Measurements from ENCODE around the gene TMEM150C.

The TMEM150C gene

DNA sequence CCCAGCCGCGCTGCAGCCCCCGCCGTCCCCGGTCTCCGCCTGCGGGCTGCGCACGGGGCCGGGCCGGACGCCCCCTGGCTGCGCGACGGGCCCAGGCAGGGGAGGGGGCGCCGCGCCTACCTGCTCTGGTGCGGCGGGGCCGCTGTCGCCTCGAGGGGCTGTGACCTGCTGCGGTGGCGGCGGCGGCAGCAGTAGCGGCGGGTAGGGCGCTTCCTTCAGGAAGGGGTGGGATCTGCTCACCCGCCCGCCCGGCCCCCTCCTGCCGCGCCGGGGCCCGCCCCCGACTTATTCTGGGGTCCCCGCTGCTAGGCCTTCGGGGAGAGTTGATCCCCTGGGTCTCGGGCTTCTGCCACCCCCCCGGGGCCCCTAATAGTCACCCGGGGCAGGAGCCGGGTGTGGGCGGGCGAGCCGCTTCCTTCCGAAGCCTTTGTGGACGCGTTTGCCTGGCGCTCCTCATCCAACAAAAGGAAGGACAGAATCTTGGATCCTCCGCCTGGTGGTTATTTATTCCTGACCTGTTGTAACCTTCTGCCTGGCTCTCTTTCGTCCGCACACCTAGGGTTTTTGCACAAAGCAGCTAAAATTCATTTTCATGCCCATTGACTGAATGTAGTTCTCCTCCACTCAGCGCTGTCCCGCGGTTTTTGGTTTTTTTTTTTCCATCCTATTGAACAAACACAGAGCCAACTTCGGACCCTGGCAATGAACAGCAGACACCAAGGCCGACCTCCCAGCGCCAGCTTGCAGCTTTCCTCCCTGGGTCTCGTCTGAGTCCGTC lies at the start of gene TMEM150C:
TSS of gene TMEM150C (minus strand) at position 203 of the 778 bp plus-strand sequence. CDS start 57,331 bp downstream, outside the sequence.
- Mint-ChIP-seq H3K4me3 (peak within 1 kb of the TSS; percentile 90 to 96 (median 93)), H3K27me3 (ENCODE audit: low read depth) (peaks cover 51% of the 10 kb centered on the region), H3K9me3 (peaks cover 4% of the 10 kb centered on the region), H3K36me3 (ENCODE audit: low read depth) (no peaks in the 10 kb centered on the region), H3K27ac (peak within 1 kb of the TSS; percentile 40 to 82 (median 65)), H3K4me1 (peaks cover 15% of the 10 kb centered on the region)
- TF ChIP-seq CTCF (IDR thresholded peaks at IDR 0.05; ENCODE audit: unreplicated experiment in 3 of 3): peak; percentile 24 to 51 (median 36)

- Mint-ChIP-seq H3K27me3 (ENCODE audit: low read depth) (peaks cover 5% of the 10 kb centered on the region), H3K36me3 (ENCODE audit: low read depth) (no peaks in the 10 kb centered on the region), H3K9me3 (no peaks in the 10 kb centered on the region)
These were observed 49.7 kb upstream of the TMEM150C start for GRCh38 chr4:82611527-82611926.

DNA sequence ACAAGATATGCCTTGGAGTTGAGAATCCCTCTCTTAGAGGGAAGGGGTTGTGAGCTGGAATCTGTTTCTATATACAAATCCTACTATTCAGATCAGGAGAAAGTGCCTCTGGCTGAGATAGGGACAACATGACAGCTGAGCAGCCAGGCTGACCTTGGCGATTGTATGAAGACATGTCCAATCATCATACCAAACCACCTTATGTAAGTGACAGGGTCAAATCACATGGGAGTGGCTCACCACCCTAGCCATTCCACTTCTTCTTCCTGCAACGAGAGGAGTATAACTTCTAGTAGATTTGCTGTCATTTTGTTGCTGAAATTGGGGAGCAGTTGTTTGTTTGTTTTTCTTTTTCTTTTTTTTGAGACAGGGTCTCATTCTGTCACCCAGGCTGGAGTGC lies 48.3 kb upstream of the TMEM150C start:
- H3K27me3 Mint-ChIP-seq (ENCODE audit: low read depth): peaks cover 5% of the 10 kb centered on the region
- no peaks in the 10 kb centered on the region for H3K4me1 Mint-ChIP-seq
- TF ChIP-seq CTCF (IDR thresholded peaks at IDR 0.05; ENCODE audit: unreplicated experiment in 3 of 3): no peak
- H3K36me3 Mint-ChIP-seq (ENCODE audit: low read depth): no peaks in the 10 kb centered on the region
- H3K4me3 Mint-ChIP-seq: no peak overlapping the region
- no peaks in the 10 kb centered on the region for H3K9me3 Mint-ChIP-seq
- H3K27ac Mint-ChIP-seq: no peak overlapping the region

More at GRCh38 chr4:82611527-82611926, 49.7 kb upstream of the TMEM150C start:
- TF ChIP-seq CTCF (IDR thresholded peaks at IDR 0.05; ENCODE audit: unreplicated experiment in 3 of 3): no peak
- Mint-ChIP-seq H3K4me3 (no peak overlapping the region), H3K27ac (no peak overlapping the region), H3K4me1 (no peaks in the 10 kb centered on the region)

DNA sequence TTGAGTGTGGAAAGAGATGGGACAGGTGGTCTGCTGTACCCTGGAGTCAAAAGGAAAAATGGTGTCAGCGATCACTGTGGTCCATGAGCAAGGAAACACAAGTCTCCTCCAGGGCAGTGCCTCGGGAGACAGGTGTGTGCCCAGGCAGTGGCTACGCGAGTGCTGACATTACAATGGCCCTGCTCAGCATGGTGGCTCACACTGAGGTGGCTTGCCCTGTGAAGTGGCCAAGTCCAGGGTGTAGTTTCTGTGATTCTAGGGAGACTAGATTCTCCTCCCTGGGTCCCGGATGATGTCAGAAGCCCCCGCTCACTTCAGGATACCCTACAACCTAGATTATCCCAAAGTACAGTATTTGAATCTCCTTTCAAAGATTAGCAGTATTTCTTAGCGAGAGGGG lies 44.8 kb upstream of the TMEM150C start:
- no peak overlapping the region for H3K4me3 Mint-ChIP-seq
- no peaks in the 10 kb centered on the region for H3K4me1 Mint-ChIP-seq

GRCh38 chr4:82604522-82604921 lies 42.7 kb upstream of the TMEM150C start:
- Mint-ChIP-seq H3K4me3 (no peak overlapping the region), H3K9me3 (no peaks in the 10 kb centered on the region), H3K4me1 (no peaks in the 10 kb centered on the region), H3K27ac (no peak overlapping the region), H3K36me3 (ENCODE audit: low read depth) (no peaks in the 10 kb centered on the region), H3K27me3 (ENCODE audit: low read depth) (no peaks in the 10 kb centered on the region)
- no peak for TF ChIP-seq CTCF (IDR thresholded peaks at IDR 0.05; ENCODE audit: unreplicated experiment in 3 of 3)

More for the DNA sequence above, 44.8 kb upstream of the TMEM150C start:
- Mint-ChIP-seq H3K36me3 (ENCODE audit: low read depth) (no peaks in the 10 kb centered on the region), H3K27me3 (ENCODE audit: low read depth) (no peaks in the 10 kb centered on the region), H3K9me3 (no peaks in the 10 kb centered on the region), H3K27ac (no peak overlapping the region)
- TF ChIP-seq CTCF (IDR thresholded peaks at IDR 0.05; ENCODE audit: unreplicated experiment in 3 of 3): no peak
